Neural cell (in vitro differentiated cells): Measurements from ENCODE around the gene P2RY6.

Experiments used
- EP300 ChIP-seq: fragments of 450-650 bp; conservative IDR thresholded peaks from 2 replicates; pipeline ENCODE4 v1.6.1; 2014; ENCODE audit warnings: antibody characterized with exemption, mild to moderate bottlenecking, moderate library complexity; ENCODE audit not compliant: poor library complexity, severe bottlenecking
- EZH2 ChIP-seq: fragments of 200-600, 300-800 bp; shearing (Covaris generic), sonication (generic); IDR thresholded peaks from 2 replicates; pipeline ENCODE4 v1.6.1; 2014; ENCODE audit warnings: antibody characterized with exemption, low read length, borderline replicate concordance, mild to moderate bottlenecking; ENCODE audit not compliant: insufficient read depth, poor library complexity, severe bottlenecking
- POLR2AphosphoS5 ChIP-seq: IDR thresholded peaks from 2 replicates; pipeline ENCODE4 v1.6.1; 2012
- SMC3 ChIP-seq: fragments of 450-650 bp; conservative IDR thresholded peaks from 2 replicates; pipeline ENCODE4 v1.6.1; 2014; ENCODE audit warnings: antibody characterized with exemption, mild to moderate bottlenecking, moderate library complexity; ENCODE audit not compliant: poor library complexity
- TF ChIP-seq, protein P1 (sequence below): fragments of 450-650 bp; IDR thresholded peaks from 2 replicates; pipeline ENCODE4 v1.5.1; 2014; ENCODE audit warnings: antibody characterized with exemption, mild to moderate bottlenecking, moderate library complexity; ENCODE audit not compliant: poor library complexity, severe bottlenecking

DNA sequence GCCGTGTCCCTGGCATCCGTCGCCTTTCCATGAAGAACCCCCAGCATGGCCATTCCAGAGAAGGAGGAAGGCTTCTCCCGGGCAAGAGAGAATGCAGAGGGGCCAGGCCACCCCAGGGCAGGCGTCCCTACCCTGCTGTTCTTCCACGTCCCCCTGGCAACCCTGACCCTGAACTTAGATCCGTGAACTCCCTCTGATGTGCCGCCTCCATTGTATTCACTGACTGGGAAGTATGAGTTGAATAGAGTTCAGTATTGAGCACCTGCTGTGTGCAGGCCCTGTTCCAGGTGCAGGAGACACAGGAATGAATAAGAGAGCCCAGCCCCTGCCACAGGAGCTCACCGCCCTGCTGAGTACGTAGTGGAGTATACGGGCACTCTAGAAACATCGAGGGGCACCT is 74.9 kb downstream of the P2RY6 start:
- TF ChIP-seq, protein P1, sequence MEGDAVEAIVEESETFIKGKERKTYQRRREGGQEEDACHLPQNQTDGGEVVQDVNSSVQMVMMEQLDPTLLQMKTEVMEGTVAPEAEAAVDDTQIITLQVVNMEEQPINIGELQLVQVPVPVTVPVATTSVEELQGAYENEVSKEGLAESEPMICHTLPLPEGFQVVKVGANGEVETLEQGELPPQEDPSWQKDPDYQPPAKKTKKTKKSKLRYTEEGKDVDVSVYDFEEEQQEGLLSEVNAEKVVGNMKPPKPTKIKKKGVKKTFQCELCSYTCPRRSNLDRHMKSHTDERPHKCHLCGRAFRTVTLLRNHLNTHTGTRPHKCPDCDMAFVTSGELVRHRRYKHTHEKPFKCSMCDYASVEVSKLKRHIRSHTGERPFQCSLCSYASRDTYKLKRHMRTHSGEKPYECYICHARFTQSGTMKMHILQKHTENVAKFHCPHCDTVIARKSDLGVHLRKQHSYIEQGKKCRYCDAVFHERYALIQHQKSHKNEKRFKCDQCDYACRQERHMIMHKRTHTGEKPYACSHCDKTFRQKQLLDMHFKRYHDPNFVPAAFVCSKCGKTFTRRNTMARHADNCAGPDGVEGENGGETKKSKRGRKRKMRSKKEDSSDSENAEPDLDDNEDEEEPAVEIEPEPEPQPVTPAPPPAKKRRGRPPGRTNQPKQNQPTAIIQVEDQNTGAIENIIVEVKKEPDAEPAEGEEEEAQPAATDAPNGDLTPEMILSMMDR, result no peak
- no peak for TF ChIP-seq POLR2AphosphoS5
- TF ChIP-seq EP300, result no peak
- no peak for TF ChIP-seq EZH2
- no peak for TF ChIP-seq SMC3
